AML-193 (cell line): ENCODE results near the gene SLC6A9.

Source experiments
- DNase-seq, 2 experiments: peaks; one replicate each; lab custom pipeline; 2025; lab: John Stamatoyannopoulos, UW

SLC6A9 gene

GRCh38 chr1:44002165-44002564 lies 29.1 kb downstream of the SLC6A9 start:
- DNase-seq: no peak

- no peak for DNase-seq
Observed at GRCh38 chr1:44000122-44000665, 31.1 kb downstream of the SLC6A9 start.

GRCh38 chr1:43999455-43999854 lies 31.8 kb downstream of the SLC6A9 start:
- no peak for DNase-seq

- no peak for DNase-seq
Observed at GRCh38 chr1:43998000-43998378, 33.3 kb downstream of the SLC6A9 start.

GRCh38 chr1:43997295-43997999 lies 33.8 kb downstream of the SLC6A9 start:
- no peak for DNase-seq

- no peak for DNase-seq
Observed at GRCh38 chr1:43996733-43997115, 34.5 kb downstream of the SLC6A9 start.

GRCh38 chr1:43995984-43996732 lies 35.1 kb downstream of the SLC6A9 start:
- no peak for DNase-seq

GRCh38 chr1:43994794-43995790 lies 36.2 kb downstream of the SLC6A9 start:
- DNase-seq: peak; percentile 17 to 25

- no peak for DNase-seq
Observed at GRCh38 chr1:43994071-43994470, 37.2 kb downstream of the SLC6A9 start.

- DNase-seq: no peak
Observed at GRCh38 chr1:43993206-43993914, 37.9 kb downstream of the SLC6A9 start.

GRCh38 chr1:43992232-43992995 lies 38.8 kb downstream of the SLC6A9 start:
- DNase-seq: no peak

- peak; percentile 66 to 74 for DNase-seq
Observed at GRCh38 chr1:43991476-43992231, 39.6 kb downstream of the SLC6A9 start, which contains the start of gene CCDC24. CCDC24 (plus strand) TSS chr1:43991599; CDS start chr1:43991879, 280 bp downstream.

- peak in 1 of 2 experiments; percentile 40 for DNase-seq
Observed at GRCh38 chr1:43991200-43991475, 40.1 kb downstream of the SLC6A9 start.

GRCh38 chr1:43990271-43991199 lies 40.7 kb downstream of the SLC6A9 start:
- peak in 1 of 2 experiments; percentile 40 for DNase-seq

- no peak for DNase-seq
Observed at GRCh38 chr1:43987159-43987902, 43.9 kb downstream of the SLC6A9 start.

- DNase-seq: no peak
Observed at GRCh38 chr1:43986712-43987111, 44.5 kb downstream of the SLC6A9 start.

- DNase-seq: no peak
Observed at GRCh38 chr1:43985984-43986595, 45.2 kb downstream of the SLC6A9 start.

- no peak for DNase-seq
Observed at GRCh38 chr1:43984855-43985254, 46.4 kb downstream of the SLC6A9 start.
